ENCODE data around the gene DCAF7.

DNA sequence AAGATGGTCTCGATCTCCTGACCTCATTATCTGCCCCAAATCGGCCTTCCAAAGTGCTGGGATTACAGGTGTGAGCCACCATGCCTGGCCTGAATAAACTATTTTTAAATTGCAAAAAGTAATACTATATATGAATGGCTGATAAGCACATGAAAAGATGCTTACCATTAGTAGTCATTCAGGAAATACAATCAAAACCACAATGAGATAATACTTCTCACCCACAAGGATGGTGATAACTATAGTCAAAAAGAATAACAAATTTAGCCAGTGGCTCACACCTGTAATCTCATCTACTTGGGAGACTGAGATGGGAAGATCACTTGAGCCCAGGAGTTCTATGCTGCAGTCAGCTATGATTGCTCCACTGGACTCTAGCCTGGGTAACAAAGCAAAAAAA lies 48.0 kb downstream of the DCAF7 start:
- TF ChIP-seq POLR2A (IDR thresholded peaks at IDR 0.05) (no peak), EP300 (IDR thresholded peaks at IDR 0.05) (no peak)
- TF ChIP-seq, protein P1, sequence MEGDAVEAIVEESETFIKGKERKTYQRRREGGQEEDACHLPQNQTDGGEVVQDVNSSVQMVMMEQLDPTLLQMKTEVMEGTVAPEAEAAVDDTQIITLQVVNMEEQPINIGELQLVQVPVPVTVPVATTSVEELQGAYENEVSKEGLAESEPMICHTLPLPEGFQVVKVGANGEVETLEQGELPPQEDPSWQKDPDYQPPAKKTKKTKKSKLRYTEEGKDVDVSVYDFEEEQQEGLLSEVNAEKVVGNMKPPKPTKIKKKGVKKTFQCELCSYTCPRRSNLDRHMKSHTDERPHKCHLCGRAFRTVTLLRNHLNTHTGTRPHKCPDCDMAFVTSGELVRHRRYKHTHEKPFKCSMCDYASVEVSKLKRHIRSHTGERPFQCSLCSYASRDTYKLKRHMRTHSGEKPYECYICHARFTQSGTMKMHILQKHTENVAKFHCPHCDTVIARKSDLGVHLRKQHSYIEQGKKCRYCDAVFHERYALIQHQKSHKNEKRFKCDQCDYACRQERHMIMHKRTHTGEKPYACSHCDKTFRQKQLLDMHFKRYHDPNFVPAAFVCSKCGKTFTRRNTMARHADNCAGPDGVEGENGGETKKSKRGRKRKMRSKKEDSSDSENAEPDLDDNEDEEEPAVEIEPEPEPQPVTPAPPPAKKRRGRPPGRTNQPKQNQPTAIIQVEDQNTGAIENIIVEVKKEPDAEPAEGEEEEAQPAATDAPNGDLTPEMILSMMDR (IDR thresholded peaks at IDR 0.05) = no peak
